ENCODE results near the gene DNASE2.
"Not testable (repeated sequence)": the region's sequence is repeated elsewhere in the genome, so short reads cannot be mapped to it uniquely, and the experiment has no call there.

DNASE2 gene

GRCh38 chr19:12918253-12918652, 37.0 kb upstream of the DNASE2 start:
- H3K36me3 ChIP-seq (replicated peaks) = peaks cover 11% of the 10 kb centered on the region
- TF ChIP-seq, protein P1, sequence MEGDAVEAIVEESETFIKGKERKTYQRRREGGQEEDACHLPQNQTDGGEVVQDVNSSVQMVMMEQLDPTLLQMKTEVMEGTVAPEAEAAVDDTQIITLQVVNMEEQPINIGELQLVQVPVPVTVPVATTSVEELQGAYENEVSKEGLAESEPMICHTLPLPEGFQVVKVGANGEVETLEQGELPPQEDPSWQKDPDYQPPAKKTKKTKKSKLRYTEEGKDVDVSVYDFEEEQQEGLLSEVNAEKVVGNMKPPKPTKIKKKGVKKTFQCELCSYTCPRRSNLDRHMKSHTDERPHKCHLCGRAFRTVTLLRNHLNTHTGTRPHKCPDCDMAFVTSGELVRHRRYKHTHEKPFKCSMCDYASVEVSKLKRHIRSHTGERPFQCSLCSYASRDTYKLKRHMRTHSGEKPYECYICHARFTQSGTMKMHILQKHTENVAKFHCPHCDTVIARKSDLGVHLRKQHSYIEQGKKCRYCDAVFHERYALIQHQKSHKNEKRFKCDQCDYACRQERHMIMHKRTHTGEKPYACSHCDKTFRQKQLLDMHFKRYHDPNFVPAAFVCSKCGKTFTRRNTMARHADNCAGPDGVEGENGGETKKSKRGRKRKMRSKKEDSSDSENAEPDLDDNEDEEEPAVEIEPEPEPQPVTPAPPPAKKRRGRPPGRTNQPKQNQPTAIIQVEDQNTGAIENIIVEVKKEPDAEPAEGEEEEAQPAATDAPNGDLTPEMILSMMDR (IDR thresholded peaks at IDR 0.05; ENCODE audit: low read depth, low read length, missing control alignments) = no peak
- no peak overlapping the region for H3K27ac ChIP-seq
- DNase-seq = no peak
- no peaks in the 10 kb centered on the region for H3K27me3 ChIP-seq (replicated peaks)
- H3K4me3 ChIP-seq (ENCODE audit: low read depth, low read length) = no peak overlapping the region
- in situ Hi-C loops (cut with HindIII; ENCODE audit: low pct_ligation_motif_present, low sequenced_read_pairs) = no loop called here

- in situ Hi-C loops (cut with HindIII; ENCODE audit: low pct_ligation_motif_present, low sequenced_read_pairs); H3K4me3 ChIP-seq (ENCODE audit: low read depth, low read length); H3K27ac ChIP-seq; H3K27me3 ChIP-seq (replicated peaks); H3K36me3 ChIP-seq (replicated peaks); DNase-seq: not testable (repeated sequence)
Measured at GRCh38 chr19:12915860-12916259, 34.6 kb upstream of the DNASE2 start.

DNA sequence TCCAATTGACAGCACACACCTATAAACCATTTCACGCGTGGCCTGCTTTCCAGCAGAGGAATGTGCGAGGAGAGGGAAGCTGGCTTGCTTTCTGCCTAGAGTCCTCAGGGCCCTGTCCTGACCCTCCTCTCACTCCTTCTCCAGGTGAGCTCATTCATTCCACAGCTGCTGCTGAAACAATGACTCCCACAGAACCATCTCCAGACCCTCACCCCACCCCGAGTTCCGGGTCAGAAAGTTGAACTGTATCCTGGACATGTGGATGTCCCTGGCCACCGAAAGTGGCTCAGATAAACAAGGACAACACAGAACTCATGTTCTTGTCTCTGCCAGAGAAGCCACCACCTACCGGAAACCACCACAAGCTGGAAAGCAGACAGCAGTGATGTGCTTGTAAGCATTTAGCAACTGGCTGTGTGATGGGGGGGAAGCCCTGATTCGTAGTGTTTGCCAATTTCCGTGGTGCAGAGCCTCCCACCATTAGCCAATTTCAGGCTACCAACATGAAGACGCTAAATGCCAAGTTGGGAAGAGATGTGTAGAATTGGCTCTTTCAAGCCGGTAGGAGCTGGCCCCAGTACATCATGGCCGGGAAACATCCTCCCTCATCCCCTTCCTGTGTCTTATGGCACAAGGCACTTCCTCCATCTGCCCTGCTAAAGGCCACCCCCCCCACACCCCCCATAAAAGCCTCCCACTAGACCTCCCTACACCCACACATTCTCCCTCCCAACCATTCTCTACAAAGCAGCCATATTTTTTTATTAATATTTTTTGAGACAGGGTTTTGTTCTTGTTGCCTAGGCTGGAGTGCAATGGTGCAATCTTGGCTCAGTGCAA, 32.8 kb upstream of the DNASE2 start:
- no peaks in the 10 kb centered on the region for H3K27me3 ChIP-seq (replicated peaks)
- no peak for DNase-seq
- H3K36me3 ChIP-seq (replicated peaks) = no peaks in the 10 kb centered on the region
- in situ Hi-C loops (cut with HindIII; ENCODE audit: low pct_ligation_motif_present, low sequenced_read_pairs) = no loop called here
- TF ChIP-seq, protein P1 (IDR thresholded peaks at IDR 0.05; ENCODE audit: low read depth, low read length, missing control alignments) = no peak
- no peak overlapping the region for H3K4me3 ChIP-seq (ENCODE audit: low read depth, low read length)
- H3K27ac ChIP-seq = no peak overlapping the region

GRCh38 chr19:12913011-12913561, 31.8 kb upstream of the DNASE2 start:
- Histone ChIP-seq H3K36me3 (replicated peaks) (no peaks in the 10 kb centered on the region), H3K27me3 (replicated peaks) (no peaks in the 10 kb centered on the region), H3K27ac (no peak overlapping the region), H3K4me3 (ENCODE audit: low read depth, low read length) (no peak overlapping the region)
- DNase-seq = no peak
- TF ChIP-seq, protein P1 (IDR thresholded peaks at IDR 0.05; ENCODE audit: low read depth, low read length, missing control alignments) = no peak
- in situ Hi-C loops (cut with HindIII; ENCODE audit: low pct_ligation_motif_present, low sequenced_read_pairs) = no loop called here

GRCh38 chr19:12912571-12912970, 31.3 kb upstream of the DNASE2 start:
- DNase-seq = no peak
- no peak overlapping the region for H3K4me3 ChIP-seq (ENCODE audit: low read depth, low read length)
- no peak overlapping the region for H3K27ac ChIP-seq
- no peaks in the 10 kb centered on the region for H3K36me3 ChIP-seq (replicated peaks)
- in situ Hi-C loops (cut with HindIII; ENCODE audit: low pct_ligation_motif_present, low sequenced_read_pairs) = no loop called here
- H3K27me3 ChIP-seq (replicated peaks) = no peaks in the 10 kb centered on the region
- TF ChIP-seq, protein P1 (IDR thresholded peaks at IDR 0.05; ENCODE audit: low read depth, low read length, missing control alignments) = no peak

DNA sequence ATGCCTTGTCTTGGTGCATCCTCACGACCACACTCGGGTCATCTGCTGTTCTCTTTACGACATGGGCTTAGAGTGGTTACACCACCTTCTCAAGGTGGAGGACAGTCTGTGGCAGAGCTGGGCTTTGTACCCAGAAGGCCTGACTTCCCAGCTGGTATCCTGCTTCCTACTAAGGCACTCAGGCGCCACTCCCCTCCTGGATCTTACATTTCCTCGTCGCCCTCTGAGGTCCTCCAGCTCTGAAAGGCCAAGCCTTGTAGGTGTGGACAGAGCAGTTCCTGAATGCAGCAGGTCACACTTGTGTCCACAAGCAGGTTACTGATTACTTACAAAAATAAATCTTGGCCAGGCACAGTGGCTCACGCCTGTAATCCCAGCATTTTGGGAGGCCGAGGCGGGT, 25.9 kb upstream of the DNASE2 start:
- no peak overlapping the region for H3K27ac ChIP-seq
- DNase-seq = no peak
- H3K4me3 ChIP-seq (ENCODE audit: low read depth, low read length) = no peak overlapping the region
- TF ChIP-seq, protein P1 (IDR thresholded peaks at IDR 0.05; ENCODE audit: low read depth, low read length, missing control alignments) = no peak
- in situ Hi-C loops (cut with HindIII; ENCODE audit: low pct_ligation_motif_present, low sequenced_read_pairs) = no loop called here
- no peaks in the 10 kb centered on the region for H3K27me3 ChIP-seq (replicated peaks)
- H3K36me3 ChIP-seq (replicated peaks) = no peaks in the 10 kb centered on the region
